IPS DF 6.9 (cell line): ENCODE results near the gene B4GALT6.

ENCODE experiments used
- DNase-seq: peaks from one replicate; pipeline ENCODE4 v3.0.0-alpha.2; 2013; ENCODE audit warnings: low read depth, low spot score
- H3K27ac ChIP-seq: one replicate; pipeline ENCODE4 v1.5.1; 2013; ENCODE audit warnings: low read length, control low read depth
- H3K27me3 ChIP-seq: 2 replicates; pipeline ENCODE4 v1.6.1; 2013; ENCODE audit warnings: mild to moderate bottlenecking, low read length; ENCODE audit not compliant: control insufficient read depth, insufficient read depth
- H3K36me3 ChIP-seq: 2 replicates; pipeline ENCODE4 v1.6.1; 2013; ENCODE audit warnings: low read length; ENCODE audit not compliant: control insufficient read depth, insufficient read depth
- H3K4me1 ChIP-seq: 2 replicates; pipeline ENCODE4 v1.6.1; 2013; ENCODE audit warnings: low read length; ENCODE audit not compliant: control insufficient read depth, insufficient read depth
- H3K4me3 ChIP-seq: 2 replicates; pipeline ENCODE4 v1.5.1; 2013; ENCODE audit warnings: mild to moderate bottlenecking, low read length
- H3K9me3 ChIP-seq: 2 replicates; pipeline ENCODE4 v1.6.1; 2013; ENCODE audit warnings: low read length, inconsistent platforms; ENCODE audit not compliant: control insufficient read depth, insufficient read depth
- WGBS: extraction: QIAGEN DNeasy Blood & Tissue Kit; methylation state at CpG from one replicate; pipeline ENCODE4 v1.1.7; 2013; ENCODE audit warnings: mixed read lengths, missing lambda C conversion rate; ENCODE audit not compliant: insufficient read length, insufficient coverage; 5-methylcytosine and 5-hydroxymethylcytosine counted together

The B4GALT6 gene

GRCh38 chr18:31688606-31689005 lies 4.2 kb upstream of the B4GALT6 start:
- no CpG with 5 or more reads among the region's 2 CpGs for WGBS
- H3K4me1 ChIP-seq, result peaks cover 2% of the 10 kb centered on the region; the same call in 1 of the 2 replicates
- no peaks in the 10 kb centered on the region for H3K9me3 ChIP-seq
- no peaks in the 10 kb centered on the region for H3K27me3 ChIP-seq
- no peaks in the 10 kb centered on the region for H3K36me3 ChIP-seq
- DNase-seq, result no peak
- H3K27ac ChIP-seq, result no peak overlapping the region
- no peak overlapping the region for H3K4me3 ChIP-seq

- Histone ChIP-seq H3K36me3 (no peaks in the 10 kb centered on the region), H3K9me3 (no peaks in the 10 kb centered on the region), H3K27me3 (no peaks in the 10 kb centered on the region), H3K4me1 (peaks cover 2% of the 10 kb centered on the region; the same call in 1 of the 2 replicates), H3K4me3 (no peak overlapping the region), H3K27ac (no peak overlapping the region)
- DNase-seq, result no peak
- no CpG with 5 or more reads among the region's 6 CpGs for WGBS
Measured at GRCh38 chr18:31686986-31687928, 2.9 kb upstream of the B4GALT6 start.

- Histone ChIP-seq H3K4me3 (no peak overlapping the region), H3K4me1 (peaks cover 2% of the 10 kb centered on the region; the same call in 1 of the 2 replicates)
Measured at GRCh38 chr18:31686572-31686971, 2.2 kb upstream of the B4GALT6 start.

GRCh38 chr18:31685097-31686082 lies 1.0 kb upstream of the B4GALT6 start:
- H3K4me1 ChIP-seq, result peaks cover 6% of the 10 kb centered on the region; the same call in 1 of the 2 replicates
- no peaks in the 10 kb centered on the region for H3K9me3 ChIP-seq
- peak overlapping the region; percentile 72; the same call in 1 of the 2 replicates for H3K4me3 ChIP-seq
- H3K36me3 ChIP-seq, result no peaks in the 10 kb centered on the region
- no CpG with 5 or more reads among the region's 115 CpGs for WGBS
- DNase-seq, result peak; percentile 35
- H3K27me3 ChIP-seq, result no peaks in the 10 kb centered on the region
- H3K27ac ChIP-seq, result no peak overlapping the region

More at GRCh38 chr18:31686572-31686971, 2.2 kb upstream of the B4GALT6 start:
- no peaks in the 10 kb centered on the region for H3K9me3 ChIP-seq
- H3K27me3 ChIP-seq, result no peaks in the 10 kb centered on the region
- no peaks in the 10 kb centered on the region for H3K36me3 ChIP-seq
- H3K27ac ChIP-seq, result no peak overlapping the region
- DNase-seq, result no peak

- no CpG with 5 or more reads among the region's 9 CpGs for WGBS
- Histone ChIP-seq H3K9me3 (no peaks in the 10 kb centered on the region), H3K4me1 (peaks cover 8% of the 10 kb centered on the region), H3K4me3 (peak overlapping the region; percentile 72; the same call in 1 of the 2 replicates), H3K27ac (no peak overlapping the region), H3K36me3 (no peaks in the 10 kb centered on the region), H3K27me3 (no peaks in the 10 kb centered on the region)
- no peak for DNase-seq
Measured at GRCh38 chr18:31683968-31684278, 458 bp downstream of the B4GALT6 start.

- no CpG with 5 or more reads among the region's 5 CpGs for WGBS
- no peak overlapping the region; the same call in 1 of the 2 replicates for H3K4me3 ChIP-seq
- H3K27ac ChIP-seq, result no peak overlapping the region
Measured at GRCh38 chr18:31683106-31683505, 1.3 kb downstream of the B4GALT6 start.

GRCh38 chr18:31680831-31681568 lies 3.4 kb downstream of the B4GALT6 start:
- no peak for DNase-seq
- Histone ChIP-seq H3K9me3 (no peaks in the 10 kb centered on the region), H3K27ac (no peak overlapping the region), H3K27me3 (no peaks in the 10 kb centered on the region), H3K4me3 (no peak overlapping the region), H3K36me3 (no peaks in the 10 kb centered on the region), H3K4me1 (peaks cover 7% of the 10 kb centered on the region)
- no CpG with 5 or more reads among the region's 2 CpGs for WGBS

More at GRCh38 chr18:31683106-31683505, 1.3 kb downstream of the B4GALT6 start:
- Histone ChIP-seq H3K9me3 (no peaks in the 10 kb centered on the region), H3K27me3 (no peaks in the 10 kb centered on the region), H3K36me3 (no peaks in the 10 kb centered on the region), H3K4me1 (peaks cover 8% of the 10 kb centered on the region)
- DNase-seq, result no peak

- Histone ChIP-seq H3K36me3 (no peaks in the 10 kb centered on the region), H3K27ac (no peak overlapping the region), H3K4me3 (no peak overlapping the region), H3K4me1 (peaks cover 6% of the 10 kb centered on the region), H3K9me3 (no peaks in the 10 kb centered on the region), H3K27me3 (no peaks in the 10 kb centered on the region)
- WGBS, result no CpG with 5 or more reads among the region's 1 CpG
- DNase-seq, result no peak
Measured at GRCh38 chr18:31680433-31680811, 4.0 kb downstream of the B4GALT6 start.

- Histone ChIP-seq H3K27ac (no peak overlapping the region), H3K27me3 (no peaks in the 10 kb centered on the region), H3K4me1 (peaks cover 6% of the 10 kb centered on the region), H3K4me3 (no peak overlapping the region), H3K9me3 (no peaks in the 10 kb centered on the region), H3K36me3 (no peaks in the 10 kb centered on the region)
- no CpG with 5 or more reads among the region's 5 CpGs for WGBS
- no peak for DNase-seq
Measured at GRCh38 chr18:31679791-31680432, 4.5 kb downstream of the B4GALT6 start.
